ENCODE data around the gene CADPS2.

Gene CADPS2

DNA sequence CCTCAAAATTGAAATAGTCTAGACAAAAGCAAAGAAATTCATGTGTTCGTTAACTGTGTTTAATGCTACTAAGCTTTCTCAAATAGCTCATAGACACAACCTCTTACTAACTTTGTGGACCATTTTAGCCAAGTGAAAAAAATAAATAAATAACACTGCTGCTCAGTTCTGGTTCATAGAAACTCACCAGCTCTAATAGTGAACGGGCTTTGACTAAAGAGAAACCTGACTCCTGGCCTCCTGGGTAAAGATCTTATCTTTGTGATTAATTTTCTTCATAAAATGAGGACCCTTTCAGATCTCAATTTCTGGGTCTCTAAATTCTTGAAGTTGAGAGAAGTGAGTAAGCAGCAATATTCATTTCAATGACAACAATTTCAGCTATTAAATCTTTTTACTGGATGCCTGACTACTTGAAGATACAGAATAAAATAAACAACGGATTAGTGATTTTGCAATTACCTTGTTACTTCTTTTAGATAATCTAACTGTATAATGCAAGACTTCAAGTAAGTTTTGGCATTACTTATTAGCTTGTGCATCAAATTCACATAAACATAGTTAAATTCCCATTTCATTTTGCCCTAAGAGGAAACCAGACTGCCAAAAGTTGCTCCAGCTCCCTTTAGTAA, 3.1 kb downstream of the CADPS2 start:
- Mint-ChIP-seq H3K27me3 (peaks cover 40% of the 10 kb centered on the region), H3K4me3 (no peak overlapping the region), H3K27ac (no peak overlapping the region), H3K9me3 (no peaks in the 10 kb centered on the region), H3K36me3 (ENCODE audit: low read depth) (no peaks in the 10 kb centered on the region), H3K4me1 (ENCODE audit: low read depth) (peaks cover 4% of the 10 kb centered on the region)
- intact Hi-C loops (cut with micrococcal nuclease): no loop called here

DNA sequence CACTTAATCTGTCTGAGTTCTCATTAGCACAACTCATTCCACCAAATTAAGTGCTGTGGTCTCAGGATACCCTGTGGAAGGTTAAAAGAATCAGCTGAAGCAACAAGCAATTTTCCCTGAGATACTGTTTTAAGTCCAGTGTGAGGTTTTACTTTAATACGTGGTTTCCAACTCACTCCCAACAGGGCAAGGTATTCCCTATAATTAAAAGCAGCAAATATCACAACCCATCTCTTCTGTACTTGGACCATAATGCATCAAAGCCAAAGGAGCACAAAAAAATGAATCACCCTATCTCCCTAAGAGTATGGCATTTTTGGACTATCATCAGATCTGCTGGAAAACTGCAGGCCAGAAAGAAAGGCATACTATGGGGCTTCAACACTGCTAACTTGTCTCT, 4.9 kb downstream of the CADPS2 start:
- H3K4me1 Mint-ChIP-seq (ENCODE audit: low read depth): no peaks in the 10 kb centered on the region
- intact Hi-C loops (cut with micrococcal nuclease): no loop called here
- H3K27ac Mint-ChIP-seq: no peak overlapping the region
- no peaks in the 10 kb centered on the region for H3K9me3 Mint-ChIP-seq
- no peak overlapping the region for H3K4me3 Mint-ChIP-seq
- peaks cover 23% of the 10 kb centered on the region for H3K27me3 Mint-ChIP-seq
- H3K36me3 Mint-ChIP-seq (ENCODE audit: low read depth): no peaks in the 10 kb centered on the region

DNA sequence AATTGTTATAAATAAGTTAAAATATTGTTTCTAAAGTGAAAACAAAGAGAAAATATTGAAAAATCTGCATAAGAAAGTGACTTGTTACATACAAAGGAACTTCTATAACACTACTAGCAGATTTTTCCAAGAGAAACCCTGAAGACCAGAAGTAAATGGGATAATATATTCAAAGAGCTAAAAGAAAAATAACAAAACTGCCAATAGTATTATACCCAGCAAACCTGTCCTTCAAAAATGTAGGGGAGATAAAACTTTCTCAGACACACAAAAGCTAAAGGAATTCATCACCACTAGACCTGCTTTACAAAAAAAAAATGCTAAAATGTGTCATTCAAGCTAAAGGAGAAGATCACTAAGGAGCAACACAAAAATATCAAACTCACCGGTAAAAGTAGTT, 17.0 kb downstream of the CADPS2 start:
- Mint-ChIP-seq H3K9me3 (peaks cover 41% of the 10 kb centered on the region), H3K27me3 (no peaks in the 10 kb centered on the region), H3K4me1 (ENCODE audit: low read depth) (no peaks in the 10 kb centered on the region), H3K36me3 (ENCODE audit: low read depth) (no peaks in the 10 kb centered on the region), H3K4me3 (no peak overlapping the region), H3K27ac (no peak overlapping the region)
- intact Hi-C loops (cut with micrococcal nuclease): no loop called here

DNA sequence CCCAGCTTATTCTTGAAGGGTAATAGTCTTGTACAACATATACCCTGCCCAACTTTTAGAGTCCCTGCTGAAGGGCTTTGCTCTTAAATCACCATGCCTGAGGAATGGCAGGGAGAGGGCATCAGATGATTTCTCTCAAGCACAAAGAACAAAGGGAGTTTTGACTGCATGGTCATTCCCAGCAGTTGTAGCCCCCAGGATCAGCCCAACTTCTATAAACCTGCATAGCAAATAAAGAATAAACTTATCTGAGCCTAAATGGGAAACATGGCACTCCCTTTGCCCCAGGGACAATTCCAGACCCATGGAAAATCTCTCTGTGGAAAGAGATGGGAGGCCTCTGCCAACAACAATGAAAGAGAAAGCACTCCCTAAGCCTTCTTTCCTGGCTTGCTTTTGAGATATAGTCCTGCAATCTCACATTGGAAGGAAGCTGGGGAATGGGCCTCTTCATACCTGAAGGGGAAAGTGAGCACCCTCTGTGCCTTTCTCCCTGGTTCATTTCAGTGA, 18.7 kb downstream of the CADPS2 start:
- no peaks in the 10 kb centered on the region for H3K4me1 Mint-ChIP-seq (ENCODE audit: low read depth)
- H3K36me3 Mint-ChIP-seq (ENCODE audit: low read depth): no peaks in the 10 kb centered on the region
- intact Hi-C loops (cut with micrococcal nuclease): no loop called here
- H3K9me3 Mint-ChIP-seq: peaks cover 41% of the 10 kb centered on the region
- no peaks in the 10 kb centered on the region for H3K27me3 Mint-ChIP-seq
- H3K4me3 Mint-ChIP-seq: no peak overlapping the region
- no peak overlapping the region for H3K27ac Mint-ChIP-seq

DNA sequence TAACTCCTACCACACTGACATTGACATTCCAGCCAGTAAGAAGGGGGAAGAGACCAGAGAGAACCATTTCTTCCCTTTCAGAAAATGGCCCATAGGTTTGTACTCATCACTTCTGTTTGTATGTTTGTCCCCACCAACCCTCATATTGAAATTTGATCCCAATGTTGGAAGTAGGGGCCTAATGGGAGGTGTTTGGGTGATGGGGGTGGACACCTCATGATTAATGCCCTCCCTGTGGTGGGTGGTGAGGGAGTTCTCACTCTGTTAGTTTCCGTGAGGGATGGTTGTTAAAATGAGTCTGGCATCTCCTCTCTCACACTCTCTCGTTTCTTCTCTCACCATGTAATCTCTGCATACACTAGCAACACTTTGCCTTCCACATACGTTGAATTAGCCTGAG, 21.4 kb downstream of the CADPS2 start:
- no peaks in the 10 kb centered on the region for H3K27me3 Mint-ChIP-seq
- no peak overlapping the region for H3K27ac Mint-ChIP-seq
- peaks cover 32% of the 10 kb centered on the region for H3K9me3 Mint-ChIP-seq
- H3K36me3 Mint-ChIP-seq (ENCODE audit: low read depth): no peaks in the 10 kb centered on the region
- intact Hi-C loops (cut with micrococcal nuclease): no loop called here
- H3K4me3 Mint-ChIP-seq: no peak overlapping the region
- no peaks in the 10 kb centered on the region for H3K4me1 Mint-ChIP-seq (ENCODE audit: low read depth)

DNA sequence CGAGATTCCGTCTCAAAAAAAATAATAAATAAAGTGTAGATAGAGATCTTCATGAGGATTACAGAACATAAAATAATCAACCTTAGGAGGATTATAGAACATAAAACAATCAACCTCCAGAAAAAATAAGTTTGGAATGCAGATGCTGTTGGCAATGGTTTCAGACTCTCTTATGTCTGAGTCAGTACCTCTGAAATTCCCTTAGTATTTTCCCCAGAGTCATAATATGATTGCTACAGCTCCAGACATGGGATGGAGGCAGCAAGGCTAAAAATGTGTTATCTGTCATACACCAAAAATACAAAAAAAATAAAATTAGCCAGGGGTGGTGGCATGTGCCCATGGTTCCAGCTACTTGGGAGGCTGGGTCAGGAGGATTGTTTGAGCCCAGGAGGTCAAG, 22.2 kb downstream of the CADPS2 start:
- Mint-ChIP-seq H3K4me1 (ENCODE audit: low read depth) (no peaks in the 10 kb centered on the region), H3K4me3 (no peak overlapping the region), H3K27me3 (no peaks in the 10 kb centered on the region), H3K9me3 (peaks cover 24% of the 10 kb centered on the region), H3K36me3 (ENCODE audit: low read depth) (no peaks in the 10 kb centered on the region), H3K27ac (no peak overlapping the region)
- intact Hi-C loops (cut with micrococcal nuclease): no loop called here

DNA sequence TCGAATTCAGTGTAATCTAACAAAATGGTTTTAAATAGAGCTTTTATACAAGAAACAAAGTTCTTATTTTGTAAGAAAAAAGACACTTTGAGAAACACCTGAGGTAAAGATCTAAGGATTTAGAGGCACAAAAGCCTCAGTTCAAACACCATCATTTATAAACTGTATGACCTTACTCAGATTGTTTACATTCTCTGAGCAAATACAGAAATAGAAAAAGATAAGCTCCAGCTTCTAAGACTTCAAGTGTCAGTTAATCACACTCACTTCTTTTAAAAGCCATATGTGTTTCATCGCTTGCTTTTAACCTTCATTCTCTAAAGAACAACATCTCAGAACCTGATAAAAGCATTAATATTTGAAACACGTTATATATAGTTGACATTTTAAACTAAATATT, 27.9 kb downstream of the CADPS2 start:
- H3K27me3 Mint-ChIP-seq: no peaks in the 10 kb centered on the region
- no peaks in the 10 kb centered on the region for H3K4me1 Mint-ChIP-seq (ENCODE audit: low read depth)
- no peaks in the 10 kb centered on the region for H3K36me3 Mint-ChIP-seq (ENCODE audit: low read depth)
- intact Hi-C loops (cut with micrococcal nuclease): no loop called here
- no peak overlapping the region for H3K27ac Mint-ChIP-seq
- no peaks in the 10 kb centered on the region for H3K9me3 Mint-ChIP-seq
- H3K4me3 Mint-ChIP-seq: no peak overlapping the region

DNA sequence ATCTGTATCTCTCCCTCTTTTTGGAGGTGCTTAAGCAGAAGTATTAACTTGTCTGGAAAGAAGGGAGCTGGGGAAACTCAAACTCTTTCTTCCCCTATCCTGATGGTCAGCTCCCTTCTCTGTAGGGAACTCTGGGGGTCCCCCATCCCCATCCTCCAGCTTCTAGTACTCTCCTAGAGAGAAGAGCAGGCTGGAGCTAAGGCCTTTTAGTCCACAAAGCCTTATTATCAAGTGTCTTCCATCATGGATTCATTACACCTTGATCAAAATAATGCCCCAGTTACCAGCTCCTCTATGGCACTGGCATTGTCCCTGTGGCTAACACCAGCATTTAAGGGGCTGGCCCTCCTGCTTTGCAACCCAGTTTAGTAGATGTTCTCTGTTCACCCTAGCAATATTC, 35.7 kb downstream of the CADPS2 start:
- H3K27me3 Mint-ChIP-seq: no peaks in the 10 kb centered on the region
- no peaks in the 10 kb centered on the region for H3K4me1 Mint-ChIP-seq (ENCODE audit: low read depth)
- no peak overlapping the region for H3K27ac Mint-ChIP-seq
- intact Hi-C loops (cut with micrococcal nuclease): no loop called here
- no peak overlapping the region for H3K4me3 Mint-ChIP-seq
- H3K36me3 Mint-ChIP-seq (ENCODE audit: low read depth): no peaks in the 10 kb centered on the region
- H3K9me3 Mint-ChIP-seq: peaks cover 23% of the 10 kb centered on the region

DNA sequence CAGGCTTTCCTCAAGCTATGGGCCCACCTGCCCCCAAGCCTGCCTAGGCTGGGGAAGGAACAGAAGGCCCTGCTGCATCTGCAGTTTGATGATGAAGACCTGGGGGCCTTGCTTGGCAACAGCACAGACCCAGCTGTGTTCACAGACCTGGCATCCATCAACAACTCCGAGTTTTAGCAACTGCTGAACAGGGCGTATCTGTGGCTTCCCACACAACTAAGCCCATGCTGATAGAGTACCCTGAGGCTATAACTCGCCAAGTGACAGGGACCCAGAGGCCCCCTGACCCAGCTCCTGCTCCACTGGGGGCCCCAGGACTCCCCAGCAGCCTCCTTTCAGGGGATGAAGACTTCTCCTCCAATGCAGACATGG, 36.3 kb downstream of the CADPS2 start:
- H3K4me1 Mint-ChIP-seq (ENCODE audit: low read depth): no peaks in the 10 kb centered on the region
- peaks cover 23% of the 10 kb centered on the region for H3K9me3 Mint-ChIP-seq
- no peaks in the 10 kb centered on the region for H3K36me3 Mint-ChIP-seq (ENCODE audit: low read depth)
- no peaks in the 10 kb centered on the region for H3K27me3 Mint-ChIP-seq
- intact Hi-C loops (cut with micrococcal nuclease): no loop called here
- no peak overlapping the region for H3K27ac Mint-ChIP-seq
- H3K4me3 Mint-ChIP-seq: no peak overlapping the region

DNA sequence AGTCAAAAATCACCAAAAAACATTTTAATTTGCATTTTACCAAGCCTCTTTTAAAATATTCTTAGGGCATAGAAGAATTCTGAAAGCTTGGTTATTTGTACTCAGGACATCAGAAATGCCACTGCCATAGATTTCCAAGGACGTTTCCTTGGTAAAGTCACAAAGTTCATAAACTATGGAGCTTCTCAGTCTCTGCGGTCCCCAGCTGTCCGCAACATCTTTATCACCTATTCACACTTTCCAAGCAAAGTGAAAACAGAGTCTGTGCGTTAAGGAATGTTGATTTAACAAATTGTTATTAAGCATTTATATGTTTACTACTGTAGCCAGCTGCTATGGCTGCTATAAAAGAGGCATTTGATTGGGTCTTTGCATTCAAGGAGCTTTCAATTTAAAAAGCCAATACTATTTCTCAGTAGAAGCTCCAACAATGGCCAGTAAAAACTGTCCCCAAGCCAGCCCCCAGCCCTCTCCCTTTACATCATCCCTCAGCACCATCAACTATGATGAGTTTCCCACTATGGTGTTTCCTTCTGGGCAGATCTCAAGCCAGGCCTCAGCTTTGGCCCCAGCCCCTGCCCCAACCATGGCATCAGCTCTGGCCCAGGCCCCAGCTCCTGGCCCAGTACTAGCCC, 36.8 kb downstream of the CADPS2 start:
- no peak overlapping the region for H3K27ac Mint-ChIP-seq
- no peaks in the 10 kb centered on the region for H3K4me1 Mint-ChIP-seq (ENCODE audit: low read depth)
- peaks cover 23% of the 10 kb centered on the region for H3K9me3 Mint-ChIP-seq
- no peak overlapping the region for H3K4me3 Mint-ChIP-seq
- intact Hi-C loops (cut with micrococcal nuclease): no loop called here
- no peaks in the 10 kb centered on the region for H3K36me3 Mint-ChIP-seq (ENCODE audit: low read depth)
- H3K27me3 Mint-ChIP-seq: no peaks in the 10 kb centered on the region

DNA sequence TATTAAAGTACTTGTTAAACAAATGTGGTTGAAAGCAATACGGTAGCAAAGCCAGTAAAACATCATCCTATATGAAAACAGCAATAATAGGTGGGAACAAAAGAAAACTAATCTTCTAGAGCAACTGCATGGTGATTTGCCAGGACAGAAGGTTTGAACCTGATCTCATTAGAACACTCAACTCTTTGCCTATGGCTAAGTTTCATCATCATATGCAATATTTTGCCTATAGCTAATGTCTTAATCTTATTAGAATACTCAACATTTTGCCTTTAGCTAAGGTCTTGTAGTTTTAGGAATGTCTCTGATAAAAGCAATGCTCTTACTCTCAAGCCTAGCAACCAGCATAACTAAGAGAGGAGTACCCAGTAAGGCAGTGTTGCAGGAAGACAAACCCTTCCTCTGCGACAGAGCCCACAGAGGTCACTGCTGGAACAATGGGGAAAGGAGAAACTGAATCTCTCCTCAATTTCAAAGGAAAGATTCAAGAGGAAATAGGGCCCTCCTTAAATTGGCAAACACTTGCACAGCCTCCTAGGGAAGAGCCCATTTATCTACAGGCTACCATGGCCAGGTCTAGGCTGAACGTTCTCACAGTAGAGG, 38.3 kb downstream of the CADPS2 start:
- Mint-ChIP-seq H3K36me3 (ENCODE audit: low read depth) (no peaks in the 10 kb centered on the region), H3K27ac (no peak overlapping the region), H3K9me3 (peaks cover 23% of the 10 kb centered on the region), H3K4me3 (no peak overlapping the region), H3K4me1 (ENCODE audit: low read depth) (no peaks in the 10 kb centered on the region), H3K27me3 (no peaks in the 10 kb centered on the region)
- intact Hi-C loops (cut with micrococcal nuclease): no loop called here

DNA sequence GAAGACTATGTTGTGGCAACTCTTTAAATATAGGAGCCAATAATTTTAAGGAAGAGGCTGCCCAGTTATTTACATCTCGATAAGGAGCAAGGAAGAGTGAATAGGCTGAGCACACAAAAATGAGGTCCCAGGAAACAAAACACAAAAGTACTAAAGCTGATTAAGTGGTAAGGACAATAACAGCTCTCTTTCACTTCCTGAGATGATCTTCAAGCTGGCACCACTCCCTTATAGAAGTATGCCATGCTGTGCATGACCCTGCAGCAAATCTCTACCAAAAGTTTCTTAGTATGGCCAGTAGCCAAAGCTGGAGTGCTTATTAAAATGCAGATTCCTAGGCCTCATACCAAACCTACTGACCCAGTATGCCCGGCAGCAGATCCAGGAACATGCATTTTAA, 39.7 kb downstream of the CADPS2 start:
- Mint-ChIP-seq H3K4me3 (no peak overlapping the region), H3K27me3 (no peaks in the 10 kb centered on the region), H3K36me3 (ENCODE audit: low read depth) (no peaks in the 10 kb centered on the region), H3K4me1 (ENCODE audit: low read depth) (no peaks in the 10 kb centered on the region), H3K9me3 (peaks cover 13% of the 10 kb centered on the region), H3K27ac (no peak overlapping the region)
- intact Hi-C loops (cut with micrococcal nuclease): no loop called here

DNA sequence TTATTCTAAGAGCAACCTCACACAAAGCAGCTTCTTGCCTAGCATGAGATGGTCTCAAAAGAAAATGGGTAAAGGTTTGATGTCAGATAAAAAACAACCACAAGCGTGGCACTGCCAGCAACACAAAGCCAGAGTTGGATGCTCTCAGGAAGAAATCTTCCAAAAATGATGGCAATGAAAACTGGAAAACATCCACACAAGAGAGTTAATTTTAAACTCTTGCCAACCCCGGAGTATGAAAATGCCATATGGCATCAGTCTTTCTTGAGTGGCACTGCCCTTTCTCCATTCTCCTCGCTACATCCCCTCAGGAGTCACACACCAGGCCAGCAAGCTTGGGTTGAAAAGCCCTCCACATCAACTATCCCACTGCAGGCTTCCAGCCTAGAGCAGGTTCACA, 41.0 kb downstream of the CADPS2 start:
- peaks cover under 1% of the 10 kb centered on the region for H3K9me3 Mint-ChIP-seq
- no peak overlapping the region for H3K27ac Mint-ChIP-seq
- no peaks in the 10 kb centered on the region for H3K36me3 Mint-ChIP-seq (ENCODE audit: low read depth)
- intact Hi-C loops (cut with micrococcal nuclease): no loop called here
- H3K27me3 Mint-ChIP-seq: no peaks in the 10 kb centered on the region
- no peak overlapping the region for H3K4me3 Mint-ChIP-seq
- H3K4me1 Mint-ChIP-seq (ENCODE audit: low read depth): no peaks in the 10 kb centered on the region

DNA sequence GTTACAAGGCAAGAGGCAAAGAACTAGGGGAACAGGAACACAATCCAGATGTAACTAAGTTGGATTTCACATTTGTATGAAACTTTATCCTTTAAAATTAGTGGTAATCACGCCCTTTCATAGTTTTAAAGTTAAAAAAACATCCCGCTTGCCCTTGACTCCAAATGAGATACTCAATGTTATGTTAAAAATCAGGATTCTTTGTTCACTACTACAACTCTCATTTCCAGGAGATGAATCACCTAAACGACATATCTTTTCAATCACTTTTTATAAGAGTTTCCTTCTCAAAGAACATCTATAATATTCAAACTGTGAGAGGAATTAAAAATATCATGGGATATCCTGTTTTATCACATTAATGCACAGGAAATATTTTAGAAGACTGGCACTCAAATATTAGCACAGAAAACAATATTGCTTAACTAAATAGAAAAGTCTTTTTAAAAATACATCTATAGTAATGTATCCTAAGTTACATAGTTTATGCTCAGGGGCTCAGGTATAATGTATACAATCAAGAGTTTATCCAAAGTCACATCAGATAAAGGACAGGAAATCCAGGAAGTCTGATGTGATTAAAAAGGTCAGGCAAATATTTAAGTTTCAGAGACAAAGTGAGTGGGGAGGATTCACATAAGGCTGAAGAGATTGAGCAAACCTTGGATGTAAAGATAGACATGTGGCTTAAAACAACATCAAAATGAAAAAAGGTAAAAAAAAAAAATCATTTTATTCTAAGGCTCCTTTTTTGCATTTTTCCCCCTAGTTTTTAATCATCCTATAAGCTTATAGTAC, 41.9 kb downstream of the CADPS2 start:
- intact Hi-C loops (cut with micrococcal nuclease): no loop called here
- H3K4me3 Mint-ChIP-seq: no peak overlapping the region
- H3K27me3 Mint-ChIP-seq: no peaks in the 10 kb centered on the region
- no peaks in the 10 kb centered on the region for H3K36me3 Mint-ChIP-seq (ENCODE audit: low read depth)
- H3K4me1 Mint-ChIP-seq (ENCODE audit: low read depth): no peaks in the 10 kb centered on the region
- no peaks in the 10 kb centered on the region for H3K9me3 Mint-ChIP-seq
- no peak overlapping the region for H3K27ac Mint-ChIP-seq
